NCI-H69 (cell line): Measurements from ENCODE around the gene SIPA1L2.
"Not testable (repeated sequence)": the region's sequence is repeated elsewhere in the genome, so short reads cannot be mapped to it uniquely, and the experiment has no call there.

Experiments used
- DNase-seq: peaks from one replicate; lab custom pipeline; 2025; lab: John Stamatoyannopoulos, UW

SIPA1L2 gene

GRCh38 chr1:232614811-232615210, 15.1 kb downstream of the SIPA1L2 start:
- DNase-seq, result no peak

GRCh38 chr1:232613752-232614381, 16.1 kb downstream of the SIPA1L2 start:
- peak; percentile 90 for DNase-seq

GRCh38 chr1:232612836-232613235, 17.1 kb downstream of the SIPA1L2 start:
- not testable (repeated sequence) for DNase-seq

- DNase-seq, result no peak
These were observed 18.1 kb downstream of the SIPA1L2 start for GRCh38 chr1:232611834-232612233.

GRCh38 chr1:232610902-232611745, 18.8 kb downstream of the SIPA1L2 start:
- DNase-seq, result not testable (repeated sequence)

GRCh38 chr1:232610192-232610901, 19.6 kb downstream of the SIPA1L2 start:
- DNase-seq, result peak; percentile 33

GRCh38 chr1:232608427-232608826, 21.5 kb downstream of the SIPA1L2 start:
- DNase-seq, result no peak

GRCh38 chr1:232602622-232603021, 27.3 kb downstream of the SIPA1L2 start:
- no peak for DNase-seq

GRCh38 chr1:232600424-232601258, 29.3 kb downstream of the SIPA1L2 start:
- peak; percentile 88 for DNase-seq

GRCh38 chr1:232599178-232600041, 30.5 kb downstream of the SIPA1L2 start:
- peak; percentile 92 for DNase-seq

- DNase-seq, result no peak
These were observed 31.1 kb downstream of the SIPA1L2 start for GRCh38 chr1:232598837-232599177.

- DNase-seq, result no peak
These were observed 31.8 kb downstream of the SIPA1L2 start for GRCh38 chr1:232598133-232598532.

- DNase-seq, result no peak
These were observed 32.2 kb downstream of the SIPA1L2 start for GRCh38 chr1:232597721-232598120.

GRCh38 chr1:232596666-232597303, 33.1 kb downstream of the SIPA1L2 start:
- no peak for DNase-seq

- DNase-seq, result no peak
These were observed 34.9 kb downstream of the SIPA1L2 start for GRCh38 chr1:232594768-232595698.

- DNase-seq, result peak; percentile 34
These were observed 36.0 kb downstream of the SIPA1L2 start for GRCh38 chr1:232593717-232594502.

- peak; percentile 35 for DNase-seq
These were observed 38.6 kb downstream of the SIPA1L2 start for GRCh38 chr1:232591344-232591743.

GRCh38 chr1:232590744-232591082, 39.2 kb downstream of the SIPA1L2 start:
- no peak for DNase-seq
